Stomach (tissue), 19 donors: ENCODE data around the gene ELOVL7. TPM values are rescaled to one million over a fixed set of nuclear protein-coding genes. Genes with fewer than 3 reads are reported as not detected.

Experiments
- DNase-seq, 2 donors: peaks; one replicate each; pipeline versions ENCODE4 v3.0.0 to v3.0.0-alpha.2; 2013 to 2019
- H3K27ac ChIP-seq, 5 donors: fragments of 200-600 bp in 4 of 5; sonication (generic) in 4 of 5; one replicate each; pipeline ENCODE4 v1.5.1; 2013 to 2019; ENCODE audit warnings: mild to moderate bottlenecking in 1 of 5, moderate library complexity in 1 of 5
- H3K27me3 ChIP-seq, 3 donors: fragments of 200-600 bp; sonication (generic); one replicate each; pipeline ENCODE4 v1.5.1; 2017 to 2019; ENCODE audit warnings: mixed run types in 1 of 3
- H3K36me3 ChIP-seq, 4 donors: fragments of 200-600 bp; sonication (generic); 1 replicate in 3 of 4; 2 replicates in 1 of 4; pipeline ENCODE4 v1.5.1; 2016 to 2019
- H3K4me1 ChIP-seq, 4 donors: fragments of 200-600 bp; sonication (generic); one replicate each; pipeline ENCODE4 v1.5.1; 2016 to 2019
- H3K4me3 ChIP-seq, 4 donors: fragments of 200-600 bp; sonication (generic) in 3 of 4; one replicate each; pipeline ENCODE4 v1.5.1; 2016 to 2019; ENCODE audit warnings: mild to moderate bottlenecking in 1 of 4
- H3K9me3 ChIP-seq, 4 donors: fragments of 200-600 bp; sonication (generic); one replicate each; pipeline ENCODE4 v1.5.1; 2016 to 2019
- CTCF ChIP-seq, 7 experiments: fragments of 450-650 bp in 4 of 7; fragments of 200-600 bp in 3 of 7; sonication (generic) in 3 of 7; IDR thresholded peaks; one replicate each; pipeline ENCODE4 v1.5.1; 2016 to 2019; ENCODE audit warnings: antibody characterized with exemption in 7 of 7, control low read depth in 2 of 7, mild to moderate bottlenecking in 1 of 7
- EP300 ChIP-seq: sonication (generic); formaldehyde crosslinking; IDR thresholded peaks from one replicate; pipeline ENCODE4 v1.6.1; 2017; ENCODE audit warnings: antibody characterized with exemption
- POLR2A ChIP-seq, 4 donors: fragments of 450-650 bp; IDR thresholded peaks; one replicate each; pipeline ENCODE4 v1.6.1; 2016; ENCODE audit warnings: antibody characterized with exemption in 4 of 4, control low read depth in 2 of 4, mild to moderate bottlenecking in 1 of 4, moderate library complexity in 1 of 4
- POLR2AphosphoS5 ChIP-seq, 3 donors: sonication (generic); formaldehyde crosslinking; IDR thresholded peaks; one replicate each; pipeline ENCODE4 v1.6.1; 2016; ENCODE audit warnings: antibody characterized with exemption in 3 of 3
- WGBS, 5 donors: extraction: QIAGEN DNeasy Blood & Tissue Kit in 3 of 5; methylation state at CpG; one replicate each; pipeline versions ENCODE4 v1.1.5 to v1.1.7; 2013 to 2018; 5-methylcytosine and 5-hydroxymethylcytosine counted together
- intact Hi-C: fragments of 100-400 bp; cut with DNase I; formaldehyde crosslinking; loops from one replicate; pipeline ENCODE4 v1.15.1; 2023; ENCODE audit warnings: low total_unique reads
- long read RNA-seq, 10 donors: transcript quantifications; one replicate each; lab custom pipeline, GENCODE V29; 2026
- polyA plus RNA-seq, 3 donors: library from polyadenylated mRNA; stranded (reverse); fragments of 200-250 nt; gene quantifications; one replicate each; pipeline ENCODE4 v1.2.3, GENCODE V29; 2013
- total RNA-seq, 5 donors: library from RNA; depleted of rRNA; stranded (reverse); fragments of >200 nt; gene quantifications; one replicate each; pipeline versions ENCODE4 v1.1.0 to v1.2.3, GENCODE V29; 2014 to 2016
- donor health status: healthy with polysubstance abuse.
- donor health status: Bipolar disorder and iron deficiency.
- donor health status: healthy.

The ELOVL7 gene
- 10 to 100 TPM in 1 of 5 donors, 1 to 10 TPM in 2, not detected in 2; 1.2 to 12.7 (median 3.3) TPM for total RNA-seq
- polyA plus RNA-seq = 1 to 10 TPM in 2 of 3 donors, under 1 TPM in 1; 0.31 to 1.7 (median 1.6) TPM
- long read RNA-seq, donor 1 = 0 reads
- long read RNA-seq, donor 2, partial matches to known transcripts = 0 of 1 reads
- long read RNA-seq, donor 2, other reads (novel, unspliced or antisense) = 0 of 1 reads
- long read RNA-seq, donor 3 = 0 reads
- long read RNA-seq, donor 4 = 0 reads
- long read RNA-seq, donor 5, partial matches to known transcripts = 0 of 1 reads
- long read RNA-seq, donor 5, other reads (novel, unspliced or antisense) = 0 of 1 reads
- long read RNA-seq, donor 6, partial matches to known transcripts = 0 of 1 reads
- long read RNA-seq, donor 6, other reads (novel, unspliced or antisense) = 0 of 1 reads
- long read RNA-seq, donor 7 = 0 reads
- long read RNA-seq, donor 8, partial matches to known transcripts = 0 of 1 reads
- long read RNA-seq, donor 8, other reads (novel, unspliced or antisense) = 0 of 1 reads
- long read RNA-seq, donor 9, partial matches to known transcripts = 0 of 1 reads
- long read RNA-seq, donor 9, other reads (novel, unspliced or antisense) = 0 of 1 reads
- long read RNA-seq, donor 10, partial matches to known transcripts = 0 of 1 reads
- long read RNA-seq, donor 10, other reads (novel, unspliced or antisense) = 0 of 1 reads

GRCh38 chr5:60843936-60844905 is at the start of gene ELOVL7:
Gene ELOVL7 (minus strand): TSS chr5:60844269. CDS start chr5:60787397, 56,872 bp downstream.
- intact Hi-C loops = no loop called here
- Histone ChIP-seq H3K36me3 (no peaks in the 10 kb centered on the region), H3K27me3 (peaks cover 0 to 44% (median 23%) of the 10 kb centered on the region in 3 donors), H3K9me3 (no peaks in the 10 kb centered on the region), H3K4me3 (peak within 1 kb of the TSS; percentile 71 to 93 (median 76)), H3K4me1 (peaks cover 12 to 24% (median 19%) of the 10 kb centered on the region in 4 donors), H3K27ac (peak within 1 kb of the TSS in 4 of 5 donors; percentile 42 to 73 (median 59))
- 0 to 1% (median 0%) methylated on average over 31 to 87 of the region's 87 CpGs for WGBS, 5 donors
- DNase-seq = peak; percentile 79 to 94
- peak in 1 of 4 donors; percentile 18 for TF ChIP-seq POLR2A (IDR thresholded peaks at IDR 0.05)
- TF ChIP-seq POLR2AphosphoS5 (IDR thresholded peaks at IDR 0.05) = peak in 2 of 3 donors; percentile 27 to 59
- peak in 2 of 7 experiments; percentile 12 to 30 for TF ChIP-seq CTCF (IDR thresholded peaks at IDR 0.05)
- TF ChIP-seq EP300 = no peak

- no peak overlapping the region for H3K27ac ChIP-seq
- H3K9me3 ChIP-seq = no peaks in the 10 kb centered on the region
- peaks cover 7 to 63% (median 58%) of the 10 kb centered on the region in 4 donors for H3K36me3 ChIP-seq
- no peak for TF ChIP-seq POLR2A (IDR thresholded peaks at IDR 0.05)
- TF ChIP-seq POLR2AphosphoS5 (IDR thresholded peaks at IDR 0.05) = no peak
- no peak for TF ChIP-seq CTCF (IDR thresholded peaks at IDR 0.05)
- 95 to 98% (median 97%) methylated on average over 13 of the region's 13 CpGs for WGBS, 5 donors
- no peaks in the 10 kb centered on the region for H3K27me3 ChIP-seq
- no peak overlapping the region for H3K4me3 ChIP-seq
- DNase-seq = no peak
- intact Hi-C loops = no loop called here
- H3K4me1 ChIP-seq = no peaks in the 10 kb centered on the region
Observed at GRCh38 chr5:60893521-60893920, 49.5 kb upstream of the ELOVL7 start.

- TF ChIP-seq POLR2AphosphoS5 (IDR thresholded peaks at IDR 0.05) (no peak), EP300 (no peak), POLR2A (IDR thresholded peaks at IDR 0.05) (no peak), CTCF (IDR thresholded peaks at IDR 0.05) (no peak)
- Histone ChIP-seq H3K4me1 (no peaks in the 10 kb centered on the region), H3K36me3 (peaks cover 7 to 46% (median 42%) of the 10 kb centered on the region in 4 donors), H3K27me3 (no peaks in the 10 kb centered on the region), H3K27ac (no peak overlapping the region), H3K4me3 (no peak overlapping the region), H3K9me3 (no peaks in the 10 kb centered on the region)
- no peak for DNase-seq
- 87 to 100% (median 94%) methylated on average over 2 of the region's 2 CpGs for WGBS, 5 donors
- intact Hi-C loops = no loop called here
Observed at GRCh38 chr5:60891667-60892066, 47.6 kb upstream of the ELOVL7 start.
